Naive thymus-derived CD4-positive, alpha-beta T cell (primary cell): ENCODE data around the gene CORO2A. TPM values are rescaled to one million over a fixed set of nuclear protein-coding genes. Genes with fewer than 3 reads are reported as not detected.
A peak's percentile ranks its signal among the peaks of the same experiment; 100 is the strongest.
"Not testable (repeated sequence)": the region's sequence is repeated elsewhere in the genome, so short reads cannot be mapped to it uniquely, and the experiment has no call there.

ENCODE experiments used
- ATAC-seq: fragments of 150-1000 bp; cut with Tn5 transposase; 2 replicates; pipeline ENCODE4 v1.10.0; 2021; ENCODE audit warnings: mild to moderate bottlenecking, moderate library complexity
- CTCF ChIA-PET: fragments of 350-600 bp; sonication (Branson Sonifier 250); formaldehyde crosslinking; loops from one replicate; lab custom pipeline; 2021; ENCODE audit warnings: antibody characterized with exemption; lab: Charles Lee
- POLR2A ChIA-PET: fragments of 350-600 bp; sonication (Branson Sonifier 250); formaldehyde crosslinking; loops from one replicate; lab custom pipeline; 2021; ENCODE audit warnings: antibody characterized with exemption, inconsistent platforms; lab: Charles Lee
- DNase-seq, 9 donors: peaks; one replicate each; pipeline versions ENCODE4 v3.0.0 to v3.0.0-alpha.2; 2020 to 2022; ENCODE audit warnings: mixed read lengths in 1 of 9
- H3K27ac ChIP-seq: one replicate; pipeline ENCODE4 v1.7.0; 2013; ENCODE audit warnings: mild to moderate bottlenecking, low read depth, low read length, moderate library complexity
- H3K27me3 ChIP-seq, 2 donors: one replicate each; pipeline ENCODE4 v1.7.0; 2013; ENCODE audit warnings: low read length in 2 of 2, mild to moderate bottlenecking in 2 of 2, moderate library complexity in 2 of 2; ENCODE audit not compliant: control insufficient read depth in 2 of 2, insufficient read depth in 2 of 2
- H3K36me3 ChIP-seq, 3 experiments: 1 replicate in 2 of 3; 2 replicates in 1 of 3; pipeline ENCODE4 v1.7.0; 2013; ENCODE audit warnings: low read length in 3 of 3, mild to moderate bottlenecking in 3 of 3, moderate library complexity in 1 of 3; ENCODE audit not compliant: insufficient read depth in 3 of 3, control insufficient read depth in 2 of 3
- H3K4me1 ChIP-seq, 2 donors: one replicate each; pipeline ENCODE4 v1.7.0; 2013; ENCODE audit warnings: low read length in 2 of 2, mild to moderate bottlenecking in 2 of 2, moderate library complexity in 1 of 2; ENCODE audit not compliant: control insufficient read depth in 2 of 2, insufficient read depth in 2 of 2
- H3K4me3 ChIP-seq: 2 replicates; pipeline ENCODE4 v1.7.0; 2013; ENCODE audit warnings: mild to moderate bottlenecking, low read length
- H3K9me3 ChIP-seq, 3 experiments: 1 replicate in 2 of 3; 2 replicates in 1 of 3; pipeline ENCODE4 v1.7.0; 2013; ENCODE audit warnings: low read length in 3 of 3; ENCODE audit not compliant: control insufficient read depth in 2 of 3
- H3K27ac Mint-ChIP-seq, 9 donors: one replicate each; pipeline ENCODE4 v1.8.0; 2020 to 2022; ENCODE audit warnings: mixed read lengths in 9 of 9, mild to moderate bottlenecking in 8 of 9, moderate library complexity in 5 of 9, inconsistent platforms in 2 of 9
- H3K27me3 Mint-ChIP-seq, 5 donors: one replicate each; pipeline ENCODE4 v1.8.0; 2021 to 2022; ENCODE audit warnings: mixed read lengths in 5 of 5, mild to moderate bottlenecking in 1 of 5
- H3K36me3 Mint-ChIP-seq, 5 donors: one replicate each; pipeline ENCODE4 v1.8.0; 2020 to 2022; ENCODE audit warnings: mixed read lengths in 5 of 5, mild to moderate bottlenecking in 3 of 5, inconsistent platforms in 1 of 5
- H3K4me1 Mint-ChIP-seq, 7 donors: one replicate each; pipeline ENCODE4 v1.8.0; 2020 to 2022; ENCODE audit warnings: mixed read lengths in 7 of 7, mild to moderate bottlenecking in 3 of 7, inconsistent platforms in 1 of 7
- H3K4me3 Mint-ChIP-seq, 10 donors: one replicate each; pipeline ENCODE4 v1.8.0; 2020 to 2022; ENCODE audit warnings: mild to moderate bottlenecking in 10 of 10, mixed read lengths in 10 of 10, moderate library complexity in 6 of 10, inconsistent platforms in 2 of 10
- H3K9me3 Mint-ChIP-seq, 11 donors: one replicate each; pipeline ENCODE4 v1.8.0; 2020 to 2022; ENCODE audit warnings: mixed read lengths in 11 of 11, mild to moderate bottlenecking in 4 of 11, inconsistent platforms in 1 of 11, moderate library complexity in 1 of 11
- intact Hi-C, 2 donors: fragments of 100-400 bp; cut with micrococcal nuclease; formaldehyde crosslinking; loops; one replicate each; pipeline ENCODE4 v1.15.1; 2023
- polyA plus RNA-seq, 2 donors: library from polyadenylated mRNA; unstranded; fragments of 300-500 nt; fragmentation: Illumina TruSeq; gene quantifications; one replicate each; pipeline ENCODE4 v1.2.3, GENCODE V29; 2021
- total RNA-seq, 6 experiments: library from RNA in 5 of 6; stranded (reverse) in 5 of 6; gene quantifications; 1 replicate in 5 of 6; 2 replicates in 1 of 6; pipeline ENCODE4 v1.2.3 and lab custom pipeline; 2021 to 2026

CORO2A gene
- total and polyA plus RNA-seq, 7 experiments from 2014 or later, result 3.0 to 9.7 (median 7.7) TPM

GRCh38 chr9:98135558-98135934 is 56.9 kb downstream of the CORO2A start:
- Histone ChIP-seq H3K36me3 (peaks cover 0 to 65% (median 0%) of the 10 kb centered on the region in 3 experiments), H3K9me3 (no peaks in the 10 kb centered on the region), H3K27me3 (no peaks in the 10 kb centered on the region), H3K27ac (no peak overlapping the region), H3K4me3 (no peak overlapping the region), H3K4me1 (no peaks in the 10 kb centered on the region)
- ATAC-seq (no peak), DNase-seq (no peak)
- H3K36me3 Mint-ChIP-seq, result peaks cover 0 to 34% (median 5%) of the 10 kb centered on the region in 5 donors
- no peaks in the 10 kb centered on the region for H3K27me3 Mint-ChIP-seq
- CTCF ChIA-PET, result no interaction called here
- peaks cover 0 to 8% (median 0%) of the 10 kb centered on the region in 7 donors for H3K4me1 Mint-ChIP-seq
- POLR2A ChIA-PET, result no interaction called here
- H3K9me3 Mint-ChIP-seq, result no peaks in the 10 kb centered on the region
- no peak overlapping the region for H3K4me3 Mint-ChIP-seq
- intact Hi-C loops, result no loop called here
- H3K27ac Mint-ChIP-seq, result peak overlapping the region in 4 of 9 donors; percentile 6 to 43 (median 35)

GRCh38 chr9:98134702-98135557 is 57.5 kb downstream of the CORO2A start:
- CTCF ChIA-PET, result interaction anchor here (0.6 kb wide), 1 partner anchor 66 kb away, joined by 5 read pairs; no protein-coding TSS in a partner anchor
- intact Hi-C loops, result no loop called here
- H3K9me3 Mint-ChIP-seq, result no peaks in the 10 kb centered on the region

GRCh38 chr9:98132806-98133631 is 59.4 kb downstream of the CORO2A start:
- Mint-ChIP-seq H3K9me3 (no peaks in the 10 kb centered on the region), H3K4me1 (peaks cover 0 to 16% (median 7%) of the 10 kb centered on the region in 7 donors), H3K4me3 (no peak overlapping the region), H3K36me3 (peaks cover 0 to 42% (median 6%) of the 10 kb centered on the region in 5 donors), H3K27me3 (no peaks in the 10 kb centered on the region), H3K27ac (peak overlapping the region in 5 of 9 donors; percentile 5 to 67 (median 28))
- CTCF ChIA-PET, result interaction anchor here (0.6 to 1.5 kb wide), 2 partner anchors 59 to 64 kb away, joined by 3 to 5 read pairs; no protein-coding TSS in a partner anchor
- POLR2A ChIA-PET, result no interaction called here
- H3K27me3 ChIP-seq, result no peaks in the 10 kb centered on the region
- H3K27ac ChIP-seq, result no peak overlapping the region
- no peak overlapping the region for H3K4me3 ChIP-seq
- intact Hi-C loops, result no loop called here
- ATAC-seq (no peak), DNase-seq (no peak)
- no peaks in the 10 kb centered on the region for H3K9me3 ChIP-seq
- H3K36me3 ChIP-seq, result peaks cover 0 to 78% (median 0%) of the 10 kb centered on the region in 3 experiments
- no peaks in the 10 kb centered on the region for H3K4me1 ChIP-seq

More at GRCh38 chr9:98134702-98135557, 57.5 kb downstream of the CORO2A start:
- H3K9me3 ChIP-seq, result no peaks in the 10 kb centered on the region
- H3K36me3 ChIP-seq, result peaks cover 0 to 65% (median 0%) of the 10 kb centered on the region in 3 experiments
- Mint-ChIP-seq H3K4me1 (peaks cover 0 to 8% (median 0%) of the 10 kb centered on the region in 7 donors), H3K27me3 (no peaks in the 10 kb centered on the region), H3K36me3 (peaks cover 0 to 34% (median 5%) of the 10 kb centered on the region in 5 donors), H3K27ac (peak overlapping the region in 2 of 9 donors; percentile 6 to 43), H3K4me3 (no peak overlapping the region)
- H3K4me1 ChIP-seq, result no peaks in the 10 kb centered on the region
- POLR2A ChIA-PET, result interaction anchor here (0.9 kb wide), 1 partner anchor 16 kb away, joined by 4 read pairs; the partner anchor contains the start of gene TRIM14
- no peak overlapping the region for H3K27ac ChIP-seq
- DNase-seq, result no peak
- ATAC-seq, result no peak
- H3K4me3 ChIP-seq, result no peak overlapping the region
- H3K27me3 ChIP-seq, result no peaks in the 10 kb centered on the region

GRCh38 chr9:98132158-98132557 is 60.3 kb downstream of the CORO2A start:
- Mint-ChIP-seq H3K36me3 (peaks cover 0 to 42% (median 6%) of the 10 kb centered on the region in 5 donors), H3K27me3 (no peaks in the 10 kb centered on the region), H3K9me3 (no peaks in the 10 kb centered on the region), H3K4me3 (no peak overlapping the region), H3K4me1 (peaks cover 0 to 16% (median 7%) of the 10 kb centered on the region in 7 donors), H3K27ac (peak overlapping the region in 2 of 9 donors; percentile 28 to 67)
- no peak overlapping the region for H3K27ac ChIP-seq
- H3K4me3 ChIP-seq, result no peak overlapping the region
- H3K36me3 ChIP-seq, result peaks cover 0 to 81% (median 0%) of the 10 kb centered on the region in 3 experiments
- no peaks in the 10 kb centered on the region for H3K27me3 ChIP-seq
- ATAC-seq (no peak), DNase-seq (no peak)
- ChIA-PET CTCF (no interaction called here), POLR2A (no interaction called here)
- intact Hi-C loops, result no loop called here
- H3K9me3 ChIP-seq, result no peaks in the 10 kb centered on the region
- H3K4me1 ChIP-seq, result no peaks in the 10 kb centered on the region

GRCh38 chr9:98130576-98131228 is 61.7 kb downstream of the CORO2A start:
- H3K4me1 ChIP-seq, result no peaks in the 10 kb centered on the region
- ChIA-PET POLR2A (no interaction called here), CTCF (no interaction called here)
- no peaks in the 10 kb centered on the region for H3K9me3 ChIP-seq
- H3K27me3 ChIP-seq, result no peaks in the 10 kb centered on the region
- peaks cover 4 to 47% (median 11%) of the 10 kb centered on the region in 5 donors for H3K36me3 Mint-ChIP-seq
- no peaks in the 10 kb centered on the region for H3K27me3 Mint-ChIP-seq
- no peak overlapping the region for H3K4me3 ChIP-seq
- no peak overlapping the region for H3K4me3 Mint-ChIP-seq
- intact Hi-C loops, result no loop called here
- DNase-seq, result no peak
- H3K27ac ChIP-seq, result no peak overlapping the region
- peak overlapping the region in 5 of 9 donors; percentile 41 to 69 (median 49) for H3K27ac Mint-ChIP-seq
- peaks cover 0 to 16% (median 7%) of the 10 kb centered on the region in 7 donors for H3K4me1 Mint-ChIP-seq
- no peaks in the 10 kb centered on the region for H3K9me3 Mint-ChIP-seq
- ATAC-seq, result no peak
- peaks cover 0 to 78% (median 0%) of the 10 kb centered on the region in 3 experiments for H3K36me3 ChIP-seq

- H3K4me1 ChIP-seq, DNase-seq, H3K27me3 Mint-ChIP-seq, H3K27ac ChIP-seq, H3K4me3 ChIP-seq, H3K9me3 Mint-ChIP-seq, H3K4me3 Mint-ChIP-seq, ATAC-seq, H3K27me3 ChIP-seq, H3K9me3 ChIP-seq, intact Hi-C loops: not testable (repeated sequence)
- H3K4me1 Mint-ChIP-seq, result peaks cover 0 to 16% (median 7%) of the 10 kb centered on the region in 7 donors
- ChIA-PET CTCF (interaction anchor here (1.8 kb wide), 1 partner anchor 56 kb away, joined by 4 read pairs; no protein-coding TSS in a partner anchor), POLR2A (interaction anchor here (1.3 kb wide), 1 partner anchor 208 kb away, joined by 3 read pairs; the partner anchor contains the start of gene TRMO)
- peaks cover 0 to 73% (median 0%) of the 10 kb centered on the region in 3 experiments for H3K36me3 ChIP-seq
- H3K27ac Mint-ChIP-seq, result peak overlapping the region in 3 of 9 donors; percentile 48 to 69 (median 50)
- H3K36me3 Mint-ChIP-seq, result peaks cover 5 to 47% (median 11%) of the 10 kb centered on the region in 5 donors
These were observed 62.4 kb downstream of the CORO2A start for GRCh38 chr9:98130060-98130459.
